Measurements from ENCODE around the gene PPP1R7. TPM values are rescaled to one million over a fixed set of nuclear protein-coding genes. Genes with fewer than 3 reads are reported as not detected.

Gene PPP1R7
- total and polyA plus RNA-seq, 9 of the 15 experiments (the other 6 are each of a cell fraction or from before 2014, with no cell fraction given) = 37.5 to 75.0 (median 50.5) TPM

DNA sequence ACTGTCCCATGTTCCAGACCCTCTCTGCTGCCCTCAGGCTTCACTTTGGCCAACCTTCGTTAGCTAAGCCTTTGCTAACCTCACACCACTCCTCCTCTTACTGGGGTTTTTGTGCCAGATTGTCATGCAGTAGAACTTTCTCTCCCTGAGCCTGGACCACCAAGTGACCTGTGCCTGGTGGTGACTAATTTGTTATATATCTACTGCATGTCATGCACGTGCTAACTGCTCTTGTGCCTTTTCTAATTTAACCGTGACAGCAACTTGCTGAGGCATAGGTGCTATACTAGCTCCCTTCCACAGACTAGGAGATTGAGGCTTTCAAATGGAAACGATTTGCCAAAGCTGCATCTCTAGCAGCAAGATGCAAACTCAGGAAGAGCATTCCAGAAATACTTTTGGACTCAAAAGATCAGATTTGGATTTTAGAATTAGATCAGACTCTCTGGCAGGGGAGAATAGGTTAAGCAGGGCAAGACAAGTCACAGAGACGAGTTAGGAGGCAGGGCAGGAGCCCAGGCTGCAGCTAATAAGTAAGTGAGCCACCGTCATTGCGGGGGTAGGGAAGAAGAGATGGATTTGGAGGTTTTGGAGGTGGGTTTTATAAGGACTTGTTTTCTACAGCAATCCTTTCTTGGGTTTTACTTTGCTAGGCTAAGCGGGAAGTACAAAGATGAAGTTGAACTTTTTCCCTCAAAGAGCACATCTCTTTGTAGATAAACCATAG is 1.8 kb downstream of the PPP1R7 start:
- TF ChIP-seq ZNF780A (CRISPR knock-in tag; IDR thresholded peaks at IDR 0.05) = no peak
- no peak for TF ChIP-seq POU5F1 (IDR thresholded peaks at IDR 0.05; ENCODE audit: borderline replicate concordance, low read depth, low read length, partially characterized antibody)
- TF ChIP-seq, protein P1, sequence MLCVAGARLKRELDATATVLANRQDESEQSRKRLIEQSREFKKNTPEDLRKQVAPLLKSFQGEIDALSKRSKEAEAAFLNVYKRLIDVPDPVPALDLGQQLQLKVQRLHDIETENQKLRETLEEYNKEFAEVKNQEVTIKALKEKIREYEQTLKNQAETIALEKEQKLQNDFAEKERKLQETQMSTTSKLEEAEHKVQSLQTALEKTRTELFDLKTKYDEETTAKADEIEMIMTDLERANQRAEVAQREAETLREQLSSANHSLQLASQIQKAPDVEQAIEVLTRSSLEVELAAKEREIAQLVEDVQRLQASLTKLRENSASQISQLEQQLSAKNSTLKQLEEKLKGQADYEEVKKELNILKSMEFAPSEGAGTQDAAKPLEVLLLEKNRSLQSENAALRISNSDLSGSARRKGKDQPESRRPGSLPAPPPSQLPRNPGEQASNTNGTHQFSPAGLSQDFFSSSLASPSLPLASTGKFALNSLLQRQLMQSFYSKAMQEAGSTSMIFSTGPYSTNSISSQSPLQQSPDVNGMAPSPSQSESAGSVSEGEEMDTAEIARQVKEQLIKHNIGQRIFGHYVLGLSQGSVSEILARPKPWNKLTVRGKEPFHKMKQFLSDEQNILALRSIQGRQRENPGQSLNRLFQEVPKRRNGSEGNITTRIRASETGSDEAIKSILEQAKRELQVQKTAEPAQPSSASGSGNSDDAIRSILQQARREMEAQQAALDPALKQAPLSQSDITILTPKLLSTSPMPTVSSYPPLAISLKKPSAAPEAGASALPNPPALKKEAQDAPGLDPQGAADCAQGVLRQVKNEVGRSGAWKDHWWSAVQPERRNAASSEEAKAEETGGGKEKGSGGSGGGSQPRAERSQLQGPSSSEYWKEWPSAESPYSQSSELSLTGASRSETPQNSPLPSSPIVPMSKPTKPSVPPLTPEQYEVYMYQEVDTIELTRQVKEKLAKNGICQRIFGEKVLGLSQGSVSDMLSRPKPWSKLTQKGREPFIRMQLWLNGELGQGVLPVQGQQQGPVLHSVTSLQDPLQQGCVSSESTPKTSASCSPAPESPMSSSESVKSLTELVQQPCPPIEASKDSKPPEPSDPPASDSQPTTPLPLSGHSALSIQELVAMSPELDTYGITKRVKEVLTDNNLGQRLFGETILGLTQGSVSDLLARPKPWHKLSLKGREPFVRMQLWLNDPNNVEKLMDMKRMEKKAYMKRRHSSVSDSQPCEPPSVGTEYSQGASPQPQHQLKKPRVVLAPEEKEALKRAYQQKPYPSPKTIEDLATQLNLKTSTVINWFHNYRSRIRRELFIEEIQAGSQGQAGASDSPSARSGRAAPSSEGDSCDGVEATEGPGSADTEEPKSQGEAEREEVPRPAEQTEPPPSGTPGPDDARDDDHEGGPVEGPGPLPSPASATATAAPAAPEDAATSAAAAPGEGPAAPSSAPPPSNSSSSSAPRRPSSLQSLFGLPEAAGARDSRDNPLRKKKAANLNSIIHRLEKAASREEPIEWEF (CRISPR knock-in tag; IDR thresholded peaks at IDR 0.05) = no peak
- TF ChIP-seq SNIP1 (IDR thresholded peaks at IDR 0.05; ENCODE audit: low read depth) = no peak
- TF ChIP-seq, protein P2, sequence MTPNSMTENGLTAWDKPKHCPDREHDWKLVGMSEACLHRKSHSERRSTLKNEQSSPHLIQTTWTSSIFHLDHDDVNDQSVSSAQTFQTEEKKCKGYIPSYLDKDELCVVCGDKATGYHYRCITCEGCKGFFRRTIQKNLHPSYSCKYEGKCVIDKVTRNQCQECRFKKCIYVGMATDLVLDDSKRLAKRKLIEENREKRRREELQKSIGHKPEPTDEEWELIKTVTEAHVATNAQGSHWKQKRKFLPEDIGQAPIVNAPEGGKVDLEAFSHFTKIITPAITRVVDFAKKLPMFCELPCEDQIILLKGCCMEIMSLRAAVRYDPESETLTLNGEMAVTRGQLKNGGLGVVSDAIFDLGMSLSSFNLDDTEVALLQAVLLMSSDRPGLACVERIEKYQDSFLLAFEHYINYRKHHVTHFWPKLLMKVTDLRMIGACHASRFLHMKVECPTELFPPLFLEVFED (CRISPR knock-in tag; conservative IDR thresholded peaks at IDR 0.05) = no peak
- TF ChIP-seq POLR3G (IDR thresholded peaks at IDR 0.05; ENCODE audit: extremely low read depth, insufficient read length, insufficient replicate concordance) = no peak
- no peak for TF ChIP-seq ZNF785 (CRISPR knock-in tag; IDR thresholded peaks at IDR 0.05)
- no peak for TF ChIP-seq BMI1 (IDR thresholded peaks at IDR 0.05; ENCODE audit: low read length)
- no peak for TF ChIP-seq FOXJ3 (CRISPR knock-in tag; IDR thresholded peaks at IDR 0.05)
- TF ChIP-seq, protein P3, sequence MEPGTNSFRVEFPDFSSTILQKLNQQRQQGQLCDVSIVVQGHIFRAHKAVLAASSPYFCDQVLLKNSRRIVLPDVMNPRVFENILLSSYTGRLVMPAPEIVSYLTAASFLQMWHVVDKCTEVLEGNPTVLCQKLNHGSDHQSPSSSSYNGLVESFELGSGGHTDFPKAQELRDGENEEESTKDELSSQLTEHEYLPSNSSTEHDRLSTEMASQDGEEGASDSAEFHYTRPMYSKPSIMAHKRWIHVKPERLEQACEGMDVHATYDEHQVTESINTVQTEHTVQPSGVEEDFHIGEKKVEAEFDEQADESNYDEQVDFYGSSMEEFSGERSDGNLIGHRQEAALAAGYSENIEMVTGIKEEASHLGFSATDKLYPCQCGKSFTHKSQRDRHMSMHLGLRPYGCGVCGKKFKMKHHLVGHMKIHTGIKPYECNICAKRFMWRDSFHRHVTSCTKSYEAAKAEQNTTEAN (CRISPR knock-in tag; IDR thresholded peaks at IDR 0.05) = no peak
- no peak for TF ChIP-seq CBX8 (IDR thresholded peaks at IDR 0.05; ENCODE audit: borderline replicate concordance, extremely low read depth, low read depth, low read length, poor library complexity, severe bottlenecking)
- H2AFZ ChIP-seq (ENCODE audit: low read depth, low read length) = no peak overlapping the region
- intact Hi-C loops (cut with micrococcal nuclease) = no loop called here
- no peak for DNase-seq (ENCODE audit: extremely low read depth in 1 of 4, low spot score in 3 of 4)
- H3K27ac ChIP-seq (ENCODE audit: extremely low read depth, low read depth, low read length) = no peak overlapping the region
- H3K9ac ChIP-seq (ENCODE audit: insufficient read depth in 1 of 2, low read depth in 2 of 2, low read length in 2 of 2) = no peak overlapping the region
- H3K4me3 ChIP-seq = no peak overlapping the region
- no peak overlapping the region for H3K4me2 ChIP-seq (ENCODE audit: insufficient read depth, low read length)
- POLR2A ChIA-PET = interaction anchor here (0.7 kb wide), 1 partner anchor 29 kb away, joined by 3 read pairs; no protein-coding TSS in a partner anchor
- CTCF ChIA-PET (ENCODE audit: low intra/inter-chr PET ratio) = no interaction called here
- H3K9me1 ChIP-seq (ENCODE audit: control insufficient read depth, insufficient read depth, low read length) = no peaks in the 10 kb centered on the region
- no peak for FAIRE-seq
- H4K20me1 ChIP-seq (replicated peaks; ENCODE audit: control insufficient read depth, insufficient read depth, low read length) = peaks cover 2% of the 10 kb centered on the region; the same call in 1 of the 2 replicates
- no peaks in the 10 kb centered on the region for H3K9me3 ChIP-seq (replicated peaks; ENCODE audit: control insufficient read depth, insufficient read depth, low read depth, low read length)
- BruUV-seq (replicated peaks) = no TSS peak
- peaks cover 14 to 26% of the 10 kb centered on the region in 2 experiments; a peak in 4 of 5 replicates for H3K4me1 ChIP-seq (replicated peaks in 1 of 2; ENCODE audit: control insufficient read depth in 2 of 2, insufficient read depth in 2 of 2, low read length in 2 of 2)
- peaks cover 16% of the 10 kb centered on the region; the same call in 2 of the 3 replicates for H3K36me3 ChIP-seq (ENCODE audit: control insufficient read depth, insufficient read depth, low read length)
- WGBS (ENCODE audit: insufficient coverage, low coverage, missing lambda C conversion rate) = 67% methylated on average over 8 of the region's 8 CpGs
- no peak for ATAC-seq
- no peaks in the 10 kb centered on the region for H3K27me3 ChIP-seq (ENCODE audit: control insufficient read depth in 2 of 2, insufficient read depth in 2 of 2, low read length in 2 of 2)
- in situ Hi-C loops (cut with MboI) = no loop called here
- H3K79me2 ChIP-seq (ENCODE audit: control insufficient read depth, insufficient read depth, low read length) = peaks cover 17% of the 10 kb centered on the region

Measured in K562 (cell line).